ENCODE data around the gene TMEM98. TPM values are rescaled to one million over a fixed set of nuclear protein-coding genes. Genes with fewer than 3 reads are reported as not detected.
"Not testable (repeated sequence)": the region's sequence is repeated elsewhere in the genome, so short reads cannot be mapped to it uniquely, and the experiment has no call there.

The TMEM98 gene
- polyA plus RNA-seq, 3 donors, result 205 to 236 (median 235) TPM

DNA sequence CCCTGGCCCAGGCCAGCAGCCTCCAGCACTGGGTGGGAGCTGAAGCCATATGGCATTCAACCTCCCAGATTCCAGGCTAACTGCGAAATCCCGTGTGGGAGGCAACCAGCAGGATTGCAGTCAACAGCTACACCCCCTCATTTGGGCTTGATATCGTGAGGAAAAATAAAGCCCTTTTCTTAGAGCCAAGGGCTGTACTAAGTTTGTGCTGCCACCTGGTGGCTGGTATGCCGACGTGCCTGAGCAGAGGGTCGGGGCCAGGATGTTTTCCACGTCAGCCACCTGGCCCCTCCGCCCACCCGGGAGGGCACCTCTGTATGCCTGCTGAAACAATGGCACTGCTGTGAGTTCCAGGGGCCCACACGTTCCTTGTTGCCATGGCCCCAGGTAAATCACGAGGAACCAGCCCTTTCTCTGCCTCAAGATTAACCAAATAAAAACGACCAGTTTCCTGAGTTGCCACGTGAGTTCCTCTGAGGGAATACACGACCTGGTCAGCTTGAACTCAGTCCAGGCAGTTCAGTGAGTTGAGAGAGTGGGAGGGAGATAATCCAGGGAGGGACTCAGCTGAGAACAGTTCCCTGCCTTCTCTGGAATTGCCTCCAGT is 9.0 kb downstream of the TMEM98 start:
- DNase-seq, result peak; percentile 87

DNA sequence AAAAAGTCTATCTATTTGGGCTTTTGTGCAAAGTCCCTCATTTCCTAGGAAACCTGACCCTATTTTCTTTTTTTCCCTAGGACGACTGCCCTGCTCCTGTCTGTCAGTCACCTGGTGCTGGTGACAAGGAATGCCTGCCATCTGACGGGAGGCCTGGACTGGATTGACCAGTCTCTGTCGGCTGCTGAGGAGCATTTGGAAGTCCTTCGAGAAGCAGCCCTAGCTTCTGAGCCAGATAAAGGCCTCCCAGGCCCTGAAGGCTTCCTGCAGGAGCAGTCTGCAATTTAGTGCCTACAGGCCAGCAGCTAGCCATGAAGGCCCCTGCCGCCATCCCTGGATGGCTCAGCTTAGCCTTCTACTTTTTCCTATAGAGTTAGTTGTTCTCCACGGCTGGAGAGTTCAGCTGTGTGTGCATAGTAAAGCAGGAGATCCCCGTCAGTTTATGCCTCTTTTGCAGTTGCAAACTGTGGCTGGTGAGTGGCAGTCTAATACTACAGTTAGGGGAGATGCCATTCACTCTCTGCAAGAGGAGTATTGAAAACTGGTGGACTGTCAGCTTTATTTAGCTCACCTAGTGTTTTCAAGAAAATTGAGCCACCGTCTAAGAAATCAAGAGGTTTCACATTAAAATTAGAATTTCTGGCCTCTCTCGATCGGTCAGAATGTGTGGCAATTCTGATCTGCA is 12.9 kb downstream of the TMEM98 start:
- no peak for DNase-seq

DNA sequence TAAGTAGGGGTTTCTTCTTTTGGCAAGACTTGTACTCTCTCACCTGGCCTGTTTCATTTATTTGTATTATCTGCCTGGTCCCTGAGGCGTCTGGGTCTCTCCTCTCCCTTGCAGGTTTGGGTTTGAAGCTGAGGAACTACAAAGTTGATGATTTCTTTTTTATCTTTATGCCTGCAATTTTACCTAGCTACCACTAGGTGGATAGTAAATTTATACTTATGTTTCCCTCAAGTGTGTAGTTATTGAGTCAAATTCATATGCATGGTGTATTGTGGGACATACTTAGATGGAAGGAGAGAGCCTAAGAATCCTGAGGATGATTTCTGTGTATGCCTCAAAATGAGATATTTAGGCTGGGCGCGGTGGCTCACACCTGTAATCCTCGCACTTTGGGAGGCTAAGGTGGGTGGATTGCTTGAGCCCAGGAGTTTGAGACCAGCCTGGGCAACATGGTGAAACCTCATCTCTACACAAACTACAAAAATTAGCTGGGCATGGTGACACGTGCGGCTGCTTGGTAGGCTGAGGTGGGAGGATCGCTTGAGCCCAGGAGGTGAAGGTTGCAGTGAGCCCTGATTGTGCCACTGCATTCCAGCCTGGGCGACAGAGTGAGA is 13.6 kb downstream of the TMEM98 start:
- DNase-seq, result no peak

DNA sequence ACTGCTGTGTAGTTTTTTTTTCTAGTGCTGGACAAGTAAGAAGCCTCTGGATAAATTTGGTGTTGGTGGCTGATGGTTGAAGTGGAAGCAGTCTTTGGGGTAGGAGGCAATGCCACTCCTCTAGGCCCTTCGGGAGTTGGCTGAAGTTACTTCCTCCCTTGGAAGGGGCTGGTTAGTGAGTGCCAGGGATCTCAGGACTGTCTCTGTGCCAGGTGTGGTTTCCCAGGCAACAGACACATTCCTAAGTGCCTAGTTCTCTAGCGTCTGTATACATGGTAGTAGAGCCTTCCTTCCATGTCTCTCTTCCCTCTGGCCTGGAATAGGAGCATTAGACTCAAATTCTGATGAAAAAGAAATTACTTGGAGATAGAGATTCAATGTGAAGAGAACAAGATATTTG is 15.3 kb downstream of the TMEM98 start:
- DNase-seq, result no peak

DNA sequence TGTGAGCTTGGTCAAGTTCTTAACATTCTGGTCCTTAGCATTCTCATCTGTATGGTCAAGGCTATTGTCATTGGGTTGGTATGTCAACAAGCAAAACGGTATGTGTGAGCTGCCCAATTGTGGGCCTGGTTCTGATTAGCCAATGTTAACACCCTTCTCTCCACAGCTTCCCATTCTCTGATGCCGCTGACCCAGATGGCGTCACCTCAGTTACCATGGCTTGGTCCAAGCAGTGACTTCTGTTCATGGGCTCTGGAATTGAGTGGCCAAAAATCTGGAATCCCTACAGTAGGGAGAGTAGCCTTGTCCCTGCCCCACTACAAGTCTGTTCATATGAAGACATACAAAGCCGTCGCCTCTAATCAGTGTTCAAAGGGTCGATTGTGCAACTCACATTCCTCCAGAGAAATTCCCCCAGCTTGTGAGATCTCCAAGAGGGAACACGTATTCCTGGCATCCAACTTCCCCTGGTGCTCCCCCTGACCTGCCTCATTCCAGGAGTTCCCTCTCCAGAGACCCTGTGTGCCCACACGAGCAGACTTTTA is 15.8 kb downstream of the TMEM98 start:
- no peak for DNase-seq

DNA sequence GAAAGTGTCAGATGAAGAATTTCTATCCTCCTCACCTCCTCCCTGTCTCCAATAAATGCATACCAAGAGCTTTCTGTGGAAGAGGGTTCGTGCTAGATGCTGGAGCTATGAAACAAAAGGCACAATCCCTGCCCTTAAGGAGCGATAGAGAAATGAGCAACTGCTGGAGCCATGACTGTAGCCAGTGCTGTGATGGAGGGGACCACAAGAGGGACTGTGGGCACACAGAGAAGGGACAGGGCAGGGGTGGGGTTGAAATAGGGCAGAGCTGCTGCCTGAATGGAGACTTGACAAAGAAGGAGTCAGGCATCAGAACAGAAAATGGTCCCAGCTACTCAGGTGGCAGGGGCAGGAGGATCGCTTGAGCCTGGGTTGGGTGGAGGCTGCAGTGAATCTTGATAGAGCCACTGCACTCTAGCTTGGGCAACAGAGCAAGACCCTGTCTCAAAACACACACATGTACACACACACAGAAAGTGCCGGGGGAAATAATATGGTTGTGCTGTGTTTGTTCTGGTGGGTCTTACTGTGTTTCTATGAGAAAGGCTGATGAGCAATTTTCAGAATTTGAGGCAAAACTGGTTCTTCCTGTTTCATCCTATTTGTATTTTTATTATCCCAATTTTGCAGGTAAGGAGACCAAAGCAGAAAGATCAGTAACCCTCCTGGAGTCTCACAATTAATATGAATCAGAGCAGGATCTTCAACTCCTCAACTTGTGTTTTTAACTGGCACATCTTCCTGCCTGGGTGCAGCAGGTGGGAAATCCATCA is 16.5 kb downstream of the TMEM98 start:
- DNase-seq, result no peak

DNA sequence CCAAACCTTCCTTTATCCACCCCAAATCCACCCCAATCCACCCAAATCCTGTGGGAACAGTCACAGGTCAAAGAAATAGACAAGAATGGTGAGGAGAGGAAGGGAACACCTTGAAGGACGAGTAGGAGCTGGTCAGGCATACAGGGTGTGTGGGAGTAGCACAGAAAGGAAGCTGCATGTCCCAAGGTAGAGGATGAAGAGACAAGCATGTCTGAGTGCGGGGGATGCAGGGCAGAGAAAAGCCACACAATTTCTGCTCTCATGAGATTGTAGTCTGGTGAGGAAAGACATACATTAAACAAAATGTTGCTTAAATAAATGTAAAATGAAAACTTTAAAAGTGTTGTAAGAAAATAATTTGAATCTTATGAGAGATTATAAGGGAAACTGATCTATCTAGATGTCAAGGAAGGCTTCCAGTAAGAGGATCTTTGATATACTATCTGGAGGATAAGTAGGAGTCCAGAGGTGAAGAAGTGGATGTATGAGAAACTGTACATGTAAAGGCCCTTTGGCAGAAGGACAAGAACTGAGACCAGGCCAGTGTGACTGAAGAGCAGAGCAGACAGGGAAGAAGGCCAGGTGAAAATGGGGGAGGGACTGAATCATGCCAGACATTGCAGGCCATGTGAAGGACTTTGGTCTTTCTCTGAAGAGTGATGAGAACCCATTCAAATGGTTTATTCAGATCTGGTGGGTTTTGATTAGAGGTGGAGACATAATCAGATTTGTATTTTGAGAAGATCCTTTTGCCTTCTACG is 18.6 kb downstream of the TMEM98 start:
- no peak for DNase-seq

DNA sequence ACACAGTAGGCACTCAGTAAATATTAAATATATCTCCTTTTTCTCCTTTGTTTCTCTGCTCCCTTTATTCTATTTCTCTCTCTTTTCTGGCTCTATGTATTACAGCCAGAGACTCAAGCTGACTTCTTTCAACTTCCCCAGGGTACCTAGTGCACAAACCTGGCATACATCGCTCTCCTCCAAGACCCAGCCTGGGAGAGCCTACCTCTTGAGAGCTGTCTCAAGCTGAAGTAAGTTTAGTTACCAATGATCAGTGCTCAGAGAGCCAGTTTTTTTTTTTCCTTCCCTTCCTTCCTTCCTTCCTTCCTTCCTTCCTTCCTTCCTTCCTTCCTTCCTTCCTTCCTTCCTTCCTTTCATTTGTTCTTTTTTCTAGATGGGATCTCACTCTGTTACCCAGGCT is 19.8 kb downstream of the TMEM98 start:
- DNase-seq, result no peak

DNA sequence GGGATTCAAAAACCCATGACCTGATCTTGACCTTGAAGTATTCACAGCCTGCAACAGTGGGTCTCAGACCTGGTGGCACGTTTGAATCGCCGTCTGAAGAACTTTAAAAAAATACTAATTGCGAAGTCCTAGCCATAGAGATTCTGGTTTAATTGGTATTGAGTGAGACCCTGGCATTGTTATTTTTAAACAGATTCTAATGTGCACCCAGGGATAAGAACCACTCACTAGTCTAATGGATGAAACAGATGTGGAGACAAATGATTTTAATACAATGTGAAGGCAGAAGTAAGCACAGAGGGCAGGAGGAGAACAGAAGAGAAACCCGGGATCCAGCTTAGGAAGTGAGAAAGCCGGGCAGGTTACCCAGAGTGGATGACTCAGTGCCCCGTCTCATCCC is 21.2 kb downstream of the TMEM98 start:
- no peak for DNase-seq

DNA sequence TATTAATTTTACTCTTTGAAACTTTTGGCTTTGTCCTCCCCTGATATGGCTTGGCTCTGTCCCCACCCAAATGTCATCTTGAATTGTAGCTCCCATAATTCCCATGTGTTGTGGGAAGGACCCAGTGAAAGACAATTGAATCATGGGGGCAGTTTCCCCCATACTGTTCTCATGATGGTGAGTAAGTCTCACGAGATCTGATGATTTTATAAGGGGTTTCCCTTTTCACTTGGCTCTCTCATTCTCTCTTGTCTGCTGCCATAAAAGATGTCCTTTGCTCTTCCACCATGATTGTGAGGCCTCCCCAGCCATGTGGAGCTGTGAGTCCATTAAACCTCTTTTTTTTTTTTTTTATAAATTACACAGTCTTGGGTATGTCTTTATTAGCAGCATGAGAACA is 24.5 kb downstream of the TMEM98 start:
- not testable (repeated sequence) for DNase-seq

DNA sequence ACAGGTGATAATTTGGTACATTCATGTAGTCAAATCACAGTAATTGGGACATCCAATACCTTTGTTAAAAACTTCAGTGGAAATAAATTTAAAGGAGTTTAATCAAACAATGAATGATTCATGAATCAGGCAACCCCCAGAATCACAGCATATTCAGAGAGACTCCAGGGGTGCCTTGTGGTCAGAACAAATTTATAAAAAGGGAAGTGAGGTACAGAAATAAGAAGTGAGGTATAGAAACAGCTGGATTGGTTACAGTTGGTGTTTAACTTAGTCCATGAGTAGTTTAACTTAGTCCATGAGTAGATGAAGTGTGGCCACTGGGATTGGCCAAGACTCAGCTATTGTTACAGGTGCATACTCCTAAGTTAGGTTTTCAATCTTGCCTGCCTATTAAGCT is 25.1 kb downstream of the TMEM98 start:
- no peak for DNase-seq

DNA sequence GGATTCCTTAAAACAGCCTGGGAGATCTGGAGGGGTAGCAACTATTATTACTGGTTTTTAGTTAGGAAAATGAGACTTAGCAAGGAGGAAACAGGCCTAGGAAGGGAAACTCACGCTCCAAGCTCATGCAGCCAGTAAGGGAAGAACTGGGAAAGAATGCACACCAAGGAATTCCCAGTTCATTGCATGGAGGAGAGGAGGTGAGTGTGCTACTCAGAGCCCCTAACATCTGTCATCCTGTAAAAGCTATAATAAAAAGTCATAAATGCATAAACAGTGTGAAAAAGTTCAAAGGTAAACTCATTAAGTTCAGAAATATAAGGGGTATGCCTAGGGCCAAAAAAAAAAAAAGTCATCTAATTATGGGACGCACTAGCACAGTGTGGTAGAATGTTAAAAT is 25.9 kb downstream of the TMEM98 start:
- DNase-seq, result no peak

DNA sequence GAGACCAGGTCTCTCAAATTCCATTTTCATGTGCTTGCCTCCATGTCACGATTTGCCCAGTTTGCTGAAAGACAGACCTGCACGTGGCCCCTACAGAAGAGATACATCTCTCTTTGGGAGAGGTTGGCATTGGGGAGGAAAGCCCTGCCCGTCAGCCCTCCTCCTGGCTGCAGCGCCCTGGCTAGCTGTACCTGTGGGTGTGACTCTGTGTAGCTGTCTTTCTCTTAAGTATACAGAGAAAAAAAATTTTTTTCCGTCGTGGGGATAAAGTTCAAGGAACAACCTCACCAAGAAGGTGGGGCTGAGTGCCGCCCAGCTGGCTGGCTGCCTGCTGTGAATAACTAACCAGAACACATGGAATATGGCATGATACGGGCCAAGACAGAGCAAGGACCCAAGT is 26.5 kb downstream of the TMEM98 start:
- no peak for DNase-seq

DNA sequence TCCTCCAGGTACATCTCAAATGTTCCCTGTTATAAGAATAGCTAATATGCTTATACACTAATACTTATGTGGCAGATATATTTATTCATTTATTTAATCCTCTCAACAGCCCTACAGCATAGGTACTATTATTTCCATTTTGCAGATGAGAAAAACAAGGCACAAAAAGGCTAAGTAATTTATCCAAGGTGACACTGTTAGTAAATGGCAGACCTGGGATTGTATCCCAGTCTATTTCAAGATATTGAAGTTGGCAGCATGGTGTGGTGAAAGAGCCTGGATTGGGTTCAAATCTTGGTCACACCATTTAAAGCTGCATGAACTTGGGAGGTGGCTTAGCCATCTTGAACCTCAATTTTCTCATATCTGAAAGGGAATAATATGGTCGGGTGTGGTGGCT is 27.2 kb downstream of the TMEM98 start:
- DNase-seq, result no peak

DNA sequence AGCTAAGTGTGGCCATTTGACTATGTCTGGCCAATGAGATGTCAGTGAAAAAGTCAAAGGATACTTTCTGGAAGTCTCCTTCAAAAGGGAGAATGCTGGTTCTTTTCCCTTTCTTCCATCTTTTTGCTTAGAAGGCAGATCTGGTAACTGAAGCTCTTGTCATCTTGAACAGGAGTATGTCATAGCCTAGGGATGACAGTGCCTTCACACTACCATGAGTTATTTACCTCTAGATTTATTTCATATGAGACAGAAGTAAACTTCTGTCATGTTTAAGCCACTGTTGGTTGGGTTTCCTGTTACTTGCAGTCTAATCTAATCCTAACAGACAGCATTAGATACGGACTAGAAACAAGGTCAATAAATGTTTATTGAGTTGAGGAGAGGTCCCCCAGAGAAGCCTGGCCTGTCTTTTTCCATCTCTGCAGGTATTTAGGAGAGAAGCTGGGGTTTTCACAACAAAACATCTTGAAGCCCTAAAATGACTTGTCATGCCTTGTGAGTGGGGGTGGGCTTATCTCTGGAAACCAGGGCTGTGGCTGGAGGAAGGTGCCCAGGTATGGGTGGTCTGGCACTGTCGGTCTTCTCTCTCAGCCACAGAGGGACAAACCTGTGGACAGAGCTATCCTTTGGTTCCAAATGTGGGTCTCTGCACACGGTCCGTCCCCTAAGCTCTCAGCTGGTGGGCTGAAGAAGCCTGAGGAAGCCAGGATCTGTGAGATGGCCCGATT is 28.5 kb downstream of the TMEM98 start:
- no peak for DNase-seq

DNA sequence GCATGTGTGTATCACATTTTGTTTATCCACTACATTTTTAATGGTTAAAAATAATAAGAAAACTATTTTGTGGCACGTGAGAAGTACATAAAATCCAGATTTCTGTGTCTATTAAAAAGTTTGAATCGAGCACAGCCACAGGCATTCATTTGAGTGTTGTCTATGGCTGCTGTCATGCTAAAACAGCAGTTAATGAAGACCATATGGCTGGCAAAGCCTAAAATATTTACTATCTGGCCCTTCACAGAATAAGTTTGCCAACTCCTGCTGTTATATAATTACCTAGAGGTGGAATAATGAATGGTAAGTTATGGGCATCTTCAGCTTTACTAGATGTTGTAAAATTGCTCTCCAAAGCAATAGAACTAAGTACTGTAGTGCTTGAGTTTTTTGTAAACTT is 30.5 kb downstream of the TMEM98 start:
- DNase-seq, result no peak

DNA sequence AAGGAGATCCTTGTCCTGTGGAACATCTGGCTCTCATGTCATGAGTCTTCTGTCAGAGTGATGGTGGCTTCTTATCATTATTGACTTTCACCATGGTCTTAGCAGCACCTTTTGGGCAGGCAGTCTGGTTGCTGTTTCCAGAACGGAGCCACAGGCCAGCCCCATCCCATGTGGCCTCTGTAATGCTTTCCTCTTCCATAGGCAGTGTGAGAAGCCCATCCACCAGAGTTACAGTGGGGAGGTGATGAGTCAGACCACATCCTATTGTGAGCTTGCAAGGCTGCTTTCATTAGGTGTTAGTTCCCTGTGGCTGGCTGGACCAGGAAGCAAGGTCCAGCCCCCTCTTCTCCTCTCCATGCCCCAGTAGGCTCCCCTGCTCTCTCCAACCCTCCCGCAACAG is 32.9 kb downstream of the TMEM98 start:
- DNase-seq, result no peak

DNA sequence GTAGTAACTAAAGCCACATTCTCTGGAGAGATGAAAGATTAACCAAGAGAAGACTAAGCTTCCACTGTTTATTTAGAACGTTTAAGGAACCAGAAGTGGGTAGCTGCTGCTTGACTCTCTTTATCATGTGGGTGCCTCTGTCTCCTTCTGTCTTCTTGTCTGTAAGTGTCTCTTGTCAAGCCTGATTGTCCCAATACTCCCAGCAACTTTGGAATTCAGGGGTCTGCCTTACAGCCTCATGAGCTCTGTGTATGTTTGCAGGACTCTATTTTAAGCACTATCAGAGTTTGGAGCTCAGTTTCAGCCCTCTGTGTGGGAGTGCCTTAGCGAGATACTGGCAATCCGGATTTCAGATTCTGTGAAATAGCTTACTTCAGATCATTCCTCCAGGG is 34.4 kb downstream of the TMEM98 start:
- DNase-seq, result no peak

DNA sequence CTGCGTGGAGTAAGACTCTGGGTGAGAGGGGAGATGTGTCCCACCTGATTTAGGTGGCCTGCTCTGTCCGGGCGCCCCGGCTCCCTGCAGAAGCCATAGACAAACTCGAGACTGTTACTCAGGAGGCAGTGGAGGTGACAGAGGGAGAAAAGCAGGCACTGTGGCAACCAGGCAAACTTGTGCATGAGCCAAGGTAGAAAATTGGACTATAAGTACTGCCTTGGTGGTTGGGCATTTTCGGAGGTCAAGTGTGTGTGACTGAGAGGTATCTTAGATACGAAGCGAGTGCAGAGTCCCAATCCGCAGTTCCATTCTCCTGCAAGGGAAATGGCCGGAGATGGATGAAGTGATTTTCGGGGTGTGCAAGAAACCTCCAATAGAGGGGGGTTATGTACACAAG is 36.6 kb downstream of the TMEM98 start:
- no peak for DNase-seq

DNA sequence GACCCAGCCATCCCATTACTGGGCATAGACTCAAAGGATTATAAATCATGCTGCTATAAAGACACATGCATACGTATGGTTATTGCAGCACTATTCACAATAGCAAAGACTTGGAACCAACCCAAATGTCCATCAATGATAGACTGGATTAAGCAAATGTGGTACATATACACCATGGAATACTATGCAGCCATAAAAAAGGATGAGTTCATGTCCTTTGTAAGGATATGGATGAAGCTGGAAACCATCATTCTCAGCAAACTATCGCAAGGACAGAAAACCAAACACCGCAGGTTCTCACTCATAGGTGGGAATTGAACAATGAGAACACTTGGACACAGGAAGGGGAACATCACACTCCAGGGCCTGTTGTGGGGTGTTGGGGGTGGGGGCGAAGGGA is 41.3 kb downstream of the TMEM98 start:
- DNase-seq, result not testable (repeated sequence)

DNA sequence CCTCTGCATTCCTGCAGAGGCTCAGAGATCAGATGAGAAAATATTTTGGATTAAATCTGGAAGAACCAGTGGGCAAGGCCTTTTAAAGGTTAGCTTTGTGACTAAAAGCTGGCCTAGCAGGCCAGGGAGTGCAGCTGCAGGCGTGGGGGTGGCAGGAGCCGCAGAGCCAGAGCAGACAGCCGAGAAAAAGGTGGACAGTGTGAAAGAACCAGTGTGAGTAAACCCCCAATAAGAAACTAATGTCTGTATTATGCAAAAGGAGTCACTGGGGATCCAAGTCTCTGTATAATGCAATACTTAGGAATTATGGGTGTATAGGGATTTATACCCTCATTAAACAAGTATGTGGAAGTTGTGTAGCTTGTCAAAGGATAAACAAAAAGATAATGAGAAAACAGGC is 42.3 kb downstream of the TMEM98 start:
- DNase-seq, result no peak

Measured in renal pelvis (tissue), 4 donors.